Measurements from ENCODE around the gene FMNL1.
A peak's percentile ranks its signal among the peaks of the same experiment; 100 is the strongest.
"Not testable (repeated sequence)": the region's sequence is repeated elsewhere in the genome, so short reads cannot be mapped to it uniquely, and the experiment has no call there.

Gene FMNL1

GRCh38 chr17:45221081-45222013, at the start of gene FMNL1:
TSS of gene FMNL1 (plus strand) at chr17:45221885. CDS start at chr17:45222125, 240 bp downstream.
- DNase-seq, result no peak

- DNase-seq, result no peak
Observed at GRCh38 chr17:45172232-45172540, 49.5 kb upstream of the FMNL1 start.

GRCh38 chr17:45172541-45173286, 49.0 kb upstream of the FMNL1 start:
- DNase-seq, result peak; percentile 90 to 94

GRCh38 chr17:45175759-45176115, 45.9 kb upstream of the FMNL1 start:
- DNase-seq, result no peak

GRCh38 chr17:45177563-45177962, 44.1 kb upstream of the FMNL1 start:
- no peak for DNase-seq

- DNase-seq, result no peak
Observed at GRCh38 chr17:45184144-45184543, 37.5 kb upstream of the FMNL1 start.

- no peak for DNase-seq
Observed at GRCh38 chr17:45186801-45187354, 34.8 kb upstream of the FMNL1 start.

GRCh38 chr17:45189009-45189408, 32.7 kb upstream of the FMNL1 start:
- no peak for DNase-seq

- DNase-seq, result no peak
Observed at GRCh38 chr17:45190503-45191255, 31.0 kb upstream of the FMNL1 start.

GRCh38 chr17:45195424-45195823, 26.3 kb upstream of the FMNL1 start:
- no peak for DNase-seq

- DNase-seq, result no peak
Observed at GRCh38 chr17:45197108-45197507, 24.6 kb upstream of the FMNL1 start.

GRCh38 chr17:45197555-45198334, 23.9 kb upstream of the FMNL1 start:
- DNase-seq, result peak; percentile 56 to 86

GRCh38 chr17:45200701-45201100, 21.0 kb upstream of the FMNL1 start:
- no peak for DNase-seq

- DNase-seq, result no peak
Observed at GRCh38 chr17:45201457-45201856, 20.2 kb upstream of the FMNL1 start.

- not testable (repeated sequence) for DNase-seq
Observed at GRCh38 chr17:45201880-45202279, 19.8 kb upstream of the FMNL1 start.

GRCh38 chr17:45218895-45219661, 2.6 kb upstream of the FMNL1 start:
- peak; percentile 66 to 75 for DNase-seq

GRCh38 chr17:45220079-45220478, 1.6 kb upstream of the FMNL1 start:
- DNase-seq, result no peak

GRCh38 chr17:45222014-45222288, 266 bp downstream of the FMNL1 start:
- no peak for DNase-seq

GRCh38 chr17:45222289-45222995, 757 bp downstream of the FMNL1 start:
- DNase-seq, result no peak

- DNase-seq, result no peak
Observed at GRCh38 chr17:45222996-45223538, 1.4 kb downstream of the FMNL1 start.

Measured in SW 1271 (cell line).